ENCODE data around the gene MACROH2A2. TPM values are rescaled to one million over a fixed set of nuclear protein-coding genes. Genes with fewer than 3 reads are reported as not detected.

MACROH2A2 gene
- total RNA-seq, 1 donor from 2014 or later: 31.2 TPM

DNA sequence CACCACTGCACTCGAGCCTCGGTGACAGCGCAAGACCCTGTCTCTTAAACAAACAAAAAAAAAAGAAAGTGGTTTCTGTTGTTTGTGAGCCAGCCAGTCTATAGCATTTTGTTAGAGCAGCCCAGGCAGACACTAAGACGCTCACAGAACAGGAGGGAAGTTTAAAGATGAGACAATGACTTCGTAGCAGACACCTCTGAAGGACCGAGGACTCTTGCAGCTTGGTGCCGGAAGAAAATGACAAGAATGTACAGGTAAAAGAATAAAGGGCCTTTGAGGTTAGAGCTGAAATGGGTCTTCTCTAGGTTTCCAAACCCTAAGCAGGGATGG, 39.7 kb downstream of the MACROH2A2 start:
- TF ChIP-seq, protein P1, sequence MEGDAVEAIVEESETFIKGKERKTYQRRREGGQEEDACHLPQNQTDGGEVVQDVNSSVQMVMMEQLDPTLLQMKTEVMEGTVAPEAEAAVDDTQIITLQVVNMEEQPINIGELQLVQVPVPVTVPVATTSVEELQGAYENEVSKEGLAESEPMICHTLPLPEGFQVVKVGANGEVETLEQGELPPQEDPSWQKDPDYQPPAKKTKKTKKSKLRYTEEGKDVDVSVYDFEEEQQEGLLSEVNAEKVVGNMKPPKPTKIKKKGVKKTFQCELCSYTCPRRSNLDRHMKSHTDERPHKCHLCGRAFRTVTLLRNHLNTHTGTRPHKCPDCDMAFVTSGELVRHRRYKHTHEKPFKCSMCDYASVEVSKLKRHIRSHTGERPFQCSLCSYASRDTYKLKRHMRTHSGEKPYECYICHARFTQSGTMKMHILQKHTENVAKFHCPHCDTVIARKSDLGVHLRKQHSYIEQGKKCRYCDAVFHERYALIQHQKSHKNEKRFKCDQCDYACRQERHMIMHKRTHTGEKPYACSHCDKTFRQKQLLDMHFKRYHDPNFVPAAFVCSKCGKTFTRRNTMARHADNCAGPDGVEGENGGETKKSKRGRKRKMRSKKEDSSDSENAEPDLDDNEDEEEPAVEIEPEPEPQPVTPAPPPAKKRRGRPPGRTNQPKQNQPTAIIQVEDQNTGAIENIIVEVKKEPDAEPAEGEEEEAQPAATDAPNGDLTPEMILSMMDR (IDR thresholded peaks at IDR 0.05): no peak
- peaks cover 46% of the 10 kb centered on the region for H3K36me3 Mint-ChIP-seq (ENCODE audit: unreplicated experiment)
- no peaks in the 10 kb centered on the region for H3K4me1 Mint-ChIP-seq (ENCODE audit: unreplicated experiment)
- no peak overlapping the region for H3K4me3 Mint-ChIP-seq (ENCODE audit: unreplicated experiment)
- H3K27me3 Mint-ChIP-seq (ENCODE audit: unreplicated experiment): no peaks in the 10 kb centered on the region
- H3K9me3 Mint-ChIP-seq (ENCODE audit: unreplicated experiment): no peaks in the 10 kb centered on the region
- DNase-seq (ENCODE audit: extremely low spot score, unreplicated experiment): no peak
- H3K27ac Mint-ChIP-seq (ENCODE audit: unreplicated experiment): no peak overlapping the region

DNA sequence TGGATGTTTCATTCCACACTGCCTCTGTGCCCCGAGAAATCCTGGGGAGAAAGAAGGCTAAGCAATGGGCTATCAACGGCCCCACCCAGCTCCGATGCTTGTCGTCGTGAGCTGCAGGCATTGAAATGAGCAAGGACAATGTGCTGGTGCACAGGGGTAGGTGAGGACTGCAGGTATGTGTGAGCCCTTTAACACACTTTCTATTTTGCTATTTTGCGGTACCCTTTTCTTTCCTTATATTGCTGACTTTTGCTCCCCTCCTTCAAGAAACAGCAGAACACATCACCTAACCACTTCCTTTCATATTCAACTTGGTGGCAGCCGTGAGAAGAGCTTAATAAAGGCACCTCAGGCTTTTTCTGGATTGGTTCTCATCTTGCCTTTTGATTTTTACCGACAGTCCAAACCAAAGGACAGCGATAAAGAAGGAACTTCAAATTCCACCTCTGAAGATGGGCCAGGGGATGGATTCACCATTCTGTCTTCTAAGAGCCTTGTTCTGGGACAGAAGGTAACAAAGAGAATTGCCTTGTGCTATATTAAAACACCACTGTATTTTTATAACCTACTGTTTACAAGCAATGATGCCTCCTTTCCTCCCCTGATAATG, 40.8 kb downstream of the MACROH2A2 start:
- no peak overlapping the region for H3K4me3 Mint-ChIP-seq (ENCODE audit: unreplicated experiment)
- TF ChIP-seq, protein P1 (IDR thresholded peaks at IDR 0.05): no peak
- no peaks in the 10 kb centered on the region for H3K9me3 Mint-ChIP-seq (ENCODE audit: unreplicated experiment)
- no peaks in the 10 kb centered on the region for H3K4me1 Mint-ChIP-seq (ENCODE audit: unreplicated experiment)
- H3K36me3 Mint-ChIP-seq (ENCODE audit: unreplicated experiment): peaks cover 49% of the 10 kb centered on the region
- no peak overlapping the region for H3K27ac Mint-ChIP-seq (ENCODE audit: unreplicated experiment)
- no peaks in the 10 kb centered on the region for H3K27me3 Mint-ChIP-seq (ENCODE audit: unreplicated experiment)
- no peak for DNase-seq (ENCODE audit: extremely low spot score, unreplicated experiment)

DNA sequence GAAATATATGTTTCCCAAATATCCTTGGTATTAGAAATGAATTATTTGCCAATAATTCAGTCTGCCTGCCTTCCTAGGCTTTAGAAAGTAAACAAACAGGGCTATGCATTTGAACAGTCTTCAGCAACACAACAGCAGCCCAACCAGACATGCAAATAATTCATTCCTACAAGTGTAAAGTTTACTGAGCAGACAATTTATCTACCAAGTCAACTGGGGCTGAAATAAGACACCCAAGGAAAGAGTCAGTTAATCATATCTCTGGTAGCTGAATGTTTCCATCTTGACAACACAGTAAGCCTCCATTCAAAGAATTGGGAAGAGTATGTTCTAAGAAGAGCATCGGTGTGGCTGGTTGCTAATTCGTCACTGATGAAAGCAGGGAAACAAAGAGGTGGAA, 41.6 kb downstream of the MACROH2A2 start:
- Mint-ChIP-seq H3K36me3 (ENCODE audit: unreplicated experiment) (peaks cover 54% of the 10 kb centered on the region), H3K27me3 (ENCODE audit: unreplicated experiment) (no peaks in the 10 kb centered on the region), H3K4me3 (ENCODE audit: unreplicated experiment) (no peak overlapping the region), H3K4me1 (ENCODE audit: unreplicated experiment) (no peaks in the 10 kb centered on the region), H3K27ac (ENCODE audit: unreplicated experiment) (no peak overlapping the region), H3K9me3 (ENCODE audit: unreplicated experiment) (no peaks in the 10 kb centered on the region)
- TF ChIP-seq, protein P1 (IDR thresholded peaks at IDR 0.05): no peak
- DNase-seq (ENCODE audit: extremely low spot score, unreplicated experiment): no peak

DNA sequence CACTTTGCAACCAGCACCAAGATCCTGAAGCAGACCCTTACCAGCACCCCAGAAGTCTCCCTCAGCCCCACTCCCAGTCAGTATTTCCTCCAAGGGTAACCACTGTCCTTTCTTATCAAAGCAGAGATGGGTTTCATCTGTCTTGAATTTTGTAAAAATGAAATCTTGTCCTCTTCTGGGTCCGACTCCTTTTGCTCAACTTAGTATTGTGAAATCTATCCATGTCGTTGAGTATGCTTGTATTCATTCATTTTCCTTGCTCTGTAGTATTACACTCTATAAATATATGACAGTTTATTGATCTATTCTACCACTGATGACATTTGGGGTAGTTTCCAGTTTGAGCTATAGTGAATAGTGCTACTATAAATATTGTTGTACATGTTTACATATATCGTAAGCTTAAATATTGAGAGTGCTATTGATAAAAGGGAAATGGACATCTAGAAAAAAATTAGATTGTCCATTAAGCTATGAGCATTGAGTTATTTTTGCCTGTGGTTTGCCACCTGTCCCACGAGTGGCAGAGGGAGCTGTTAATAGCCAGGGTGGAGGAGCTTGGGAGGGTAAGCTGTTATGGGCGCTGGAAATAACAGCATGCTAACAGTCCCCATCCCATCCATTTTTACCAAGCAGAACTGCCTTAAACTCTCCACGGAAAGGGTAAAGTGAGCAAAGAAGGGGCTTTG, 43.5 kb downstream of the MACROH2A2 start:
- Mint-ChIP-seq H3K27me3 (ENCODE audit: unreplicated experiment) (no peaks in the 10 kb centered on the region), H3K4me1 (ENCODE audit: unreplicated experiment) (no peaks in the 10 kb centered on the region), H3K9me3 (ENCODE audit: unreplicated experiment) (no peaks in the 10 kb centered on the region), H3K36me3 (ENCODE audit: unreplicated experiment) (peaks cover 49% of the 10 kb centered on the region), H3K27ac (ENCODE audit: unreplicated experiment) (no peak overlapping the region), H3K4me3 (ENCODE audit: unreplicated experiment) (no peak overlapping the region)
- TF ChIP-seq, protein P1 (IDR thresholded peaks at IDR 0.05): no peak
- no peak for DNase-seq (ENCODE audit: extremely low spot score, unreplicated experiment)

DNA sequence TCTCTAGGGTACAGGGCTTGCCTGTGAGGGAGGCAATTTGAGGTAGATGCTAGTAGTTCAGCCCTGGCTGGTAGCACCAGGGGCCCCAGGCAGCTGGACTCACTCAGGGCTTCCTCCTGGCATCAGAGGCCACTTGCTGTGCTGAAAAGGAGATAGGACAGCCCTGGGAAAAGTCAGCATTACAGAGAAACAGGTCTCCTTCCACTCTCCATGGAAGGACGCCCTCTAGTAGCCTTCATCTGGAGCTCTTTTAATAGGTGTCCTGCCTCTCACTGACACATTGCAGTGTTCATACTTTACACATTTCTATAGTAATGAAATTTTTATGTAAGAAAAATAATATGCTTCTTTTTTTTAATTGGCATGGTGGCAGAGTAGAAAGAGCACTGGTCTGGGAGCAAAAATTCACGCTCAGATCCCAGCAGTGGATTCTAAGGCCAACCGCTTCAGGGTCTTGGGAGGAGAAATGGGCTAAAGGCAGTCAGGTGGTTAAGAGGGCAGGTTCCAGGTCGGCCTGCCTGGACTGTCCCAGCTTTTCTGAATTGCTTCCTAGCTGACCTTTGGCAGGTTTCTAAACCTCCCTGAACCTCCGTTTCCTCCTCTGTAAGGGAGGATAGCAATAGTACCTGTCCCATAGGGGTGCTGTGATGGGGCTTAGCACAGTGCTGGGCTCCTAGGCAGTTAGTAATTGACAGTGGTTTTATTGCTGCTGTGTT, 44.2 kb downstream of the MACROH2A2 start:
- DNase-seq (ENCODE audit: extremely low spot score, unreplicated experiment): no peak
- H3K4me1 Mint-ChIP-seq (ENCODE audit: unreplicated experiment): no peaks in the 10 kb centered on the region
- H3K36me3 Mint-ChIP-seq (ENCODE audit: unreplicated experiment): peaks cover 54% of the 10 kb centered on the region
- H3K27me3 Mint-ChIP-seq (ENCODE audit: unreplicated experiment): no peaks in the 10 kb centered on the region
- no peaks in the 10 kb centered on the region for H3K9me3 Mint-ChIP-seq (ENCODE audit: unreplicated experiment)
- H3K4me3 Mint-ChIP-seq (ENCODE audit: unreplicated experiment): no peak overlapping the region
- TF ChIP-seq, protein P1 (IDR thresholded peaks at IDR 0.05): no peak
- H3K27ac Mint-ChIP-seq (ENCODE audit: unreplicated experiment): no peak overlapping the region
